HG02571 (cell line): ENCODE data around the gene LMF1.

Source experiments
- ATAC-seq: cut with Tn5 transposase; IDR thresholded peaks from one replicate; pipeline ENCODE4 v1.9.1; 2021; ENCODE audit warnings: mild to moderate bottlenecking, moderate library complexity; ENCODE audit not compliant: unreplicated experiment

The LMF1 gene

GRCh38 chr16:916035-916799, 54.6 kb downstream of the LMF1 start:
- no peak for ATAC-seq

- ATAC-seq, result no peak
Observed at GRCh38 chr16:915546-915945, 55.2 kb downstream of the LMF1 start.

GRCh38 chr16:914440-914839, 56.3 kb downstream of the LMF1 start:
- no peak for ATAC-seq

- no peak for ATAC-seq
Observed at GRCh38 chr16:913817-914439, 56.9 kb downstream of the LMF1 start.

- no peak for ATAC-seq
Observed at GRCh38 chr16:912684-913613, 57.8 kb downstream of the LMF1 start.

GRCh38 chr16:912322-912683, 58.5 kb downstream of the LMF1 start:
- ATAC-seq, result no peak

GRCh38 chr16:911604-912321, 59.0 kb downstream of the LMF1 start:
- ATAC-seq, result no peak

- no peak for ATAC-seq
Observed at GRCh38 chr16:911101-911500, 59.7 kb downstream of the LMF1 start.

- no peak for ATAC-seq
Observed at GRCh38 chr16:910181-910580, 60.6 kb downstream of the LMF1 start.

- no peak for ATAC-seq
Observed at GRCh38 chr16:909281-910000, 61.3 kb downstream of the LMF1 start.

- ATAC-seq, result no peak
Observed at GRCh38 chr16:908526-909155, 62.1 kb downstream of the LMF1 start.

- ATAC-seq, result no peak
Observed at GRCh38 chr16:907842-908241, 62.9 kb downstream of the LMF1 start.

- no peak for ATAC-seq
Observed at GRCh38 chr16:907361-907760, 63.4 kb downstream of the LMF1 start.

- no peak for ATAC-seq
Observed at GRCh38 chr16:906296-906695, 64.5 kb downstream of the LMF1 start.

GRCh38 chr16:901715-902601, 68.8 kb downstream of the LMF1 start:
- ATAC-seq, result no peak

GRCh38 chr16:901149-901548, 69.6 kb downstream of the LMF1 start:
- no peak for ATAC-seq

GRCh38 chr16:900211-900610, 70.6 kb downstream of the LMF1 start:
- no peak for ATAC-seq

GRCh38 chr16:899683-900060, 71.1 kb downstream of the LMF1 start:
- ATAC-seq, result no peak
